D341Med (cell line): ENCODE data around the gene ADNP2.
A peak's percentile ranks its signal among the peaks of the same experiment; 100 is the strongest.

Experiments
- DNase-seq: peaks from one replicate; pipeline ENCODE4 v3.0.0; 2012; ENCODE audit warnings: low spot score

Gene ADNP2

DNA sequence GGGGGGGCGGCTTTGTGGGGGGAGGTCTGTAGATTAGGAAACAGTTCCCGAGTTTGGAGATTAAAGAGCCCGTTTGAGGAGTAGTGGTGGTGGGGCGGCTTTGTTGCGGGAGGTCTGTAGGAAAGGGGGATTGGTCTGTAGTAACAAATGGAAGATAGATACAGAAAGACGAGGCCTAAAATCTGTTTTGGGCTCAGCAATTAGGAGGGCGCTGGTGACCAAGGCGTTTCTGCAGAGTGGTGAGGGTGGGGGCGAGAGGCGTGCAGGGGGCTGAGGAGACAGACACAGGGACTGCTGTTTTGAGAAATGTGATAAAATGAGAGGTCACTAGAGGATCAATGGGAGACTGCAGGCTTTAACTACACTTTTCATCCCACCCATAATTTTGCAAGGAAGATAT, 1.6 kb upstream of the ADNP2 start:
- DNase-seq = no peak

DNA sequence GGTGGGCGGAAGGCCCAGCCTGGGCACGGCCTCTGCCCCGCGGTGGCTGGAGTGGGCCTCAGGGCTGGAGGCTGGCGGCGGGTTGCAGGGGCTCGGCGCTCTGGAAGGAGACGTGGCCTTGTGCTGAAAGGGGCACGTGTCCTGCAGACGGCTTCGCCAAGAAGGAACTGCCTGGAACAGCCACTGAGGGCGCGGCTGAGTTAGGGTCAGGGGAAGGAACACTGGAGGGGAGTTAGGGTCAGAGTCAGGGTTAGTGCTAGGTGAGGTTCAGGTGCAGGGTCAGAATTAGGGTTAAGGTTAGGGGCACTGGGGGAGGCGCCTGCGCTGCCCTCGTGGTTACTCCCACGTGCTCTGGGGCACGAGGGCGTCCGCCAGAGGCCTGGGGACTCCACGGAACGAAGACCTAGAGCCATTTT, 933 bp upstream of the ADNP2 start:
- DNase-seq = no peak

DNA sequence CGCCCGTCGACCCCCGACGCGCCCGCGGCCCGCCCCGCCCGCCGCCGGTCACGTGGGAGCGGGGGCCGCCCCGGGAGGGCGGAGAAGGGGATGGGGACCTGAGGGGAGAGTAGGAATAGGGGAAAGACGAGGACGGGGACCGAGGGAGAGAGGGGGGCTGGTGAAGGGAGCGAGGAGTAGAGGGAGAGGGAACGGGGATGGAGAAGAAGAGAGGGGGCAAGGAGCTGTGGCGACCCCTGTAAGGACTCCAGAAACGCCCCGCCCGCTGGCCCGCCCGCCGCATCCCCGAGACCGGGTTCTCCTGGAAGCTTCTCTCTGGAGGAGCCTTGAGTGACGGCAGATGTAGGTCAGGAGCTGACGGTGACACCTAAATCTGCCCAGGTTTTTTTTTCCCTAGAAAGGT, 615 bp downstream of the ADNP2 start:
- peak; percentile 89 for DNase-seq

DNA sequence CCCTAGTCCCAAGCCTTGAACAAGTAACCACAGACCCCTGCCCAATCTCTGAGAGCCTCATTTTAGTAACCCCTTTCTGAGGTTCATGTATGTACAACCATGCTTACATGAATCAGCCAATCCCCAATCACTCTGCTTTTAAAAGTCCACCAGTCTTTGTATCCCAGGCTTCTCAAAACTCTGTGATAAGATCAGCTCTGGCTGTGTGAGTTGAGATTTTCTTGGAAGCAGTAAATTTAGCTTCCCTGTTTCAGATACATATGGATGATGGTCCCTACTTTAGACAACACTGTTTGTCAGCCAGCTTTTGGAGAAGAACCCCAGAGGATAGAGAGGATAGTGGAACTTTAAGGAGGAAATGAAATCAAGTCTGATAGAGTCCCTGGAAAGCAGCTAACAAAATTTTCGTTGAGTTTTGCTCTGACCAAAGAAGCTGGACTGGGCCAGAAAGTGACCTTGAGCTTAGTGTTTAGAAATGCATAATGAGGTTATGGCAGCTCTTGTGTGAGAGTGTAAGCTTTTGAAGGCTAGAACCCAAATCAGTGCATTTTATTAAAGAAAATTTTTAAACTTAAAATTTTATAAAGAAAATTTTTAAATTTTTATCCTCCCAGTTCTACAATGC, 3.7 kb downstream of the ADNP2 start:
- no peak for DNase-seq

GRCh38 chr18:80115035-80115434, 6.0 kb downstream of the ADNP2 start:
- no peak for DNase-seq

- peak; percentile 62 for DNase-seq
Observed at GRCh38 chr18:80119111-80119510, 10.0 kb downstream of the ADNP2 start.

- no peak for DNase-seq
Observed at GRCh38 chr18:80120932-80121331, 11.9 kb downstream of the ADNP2 start.

DNA sequence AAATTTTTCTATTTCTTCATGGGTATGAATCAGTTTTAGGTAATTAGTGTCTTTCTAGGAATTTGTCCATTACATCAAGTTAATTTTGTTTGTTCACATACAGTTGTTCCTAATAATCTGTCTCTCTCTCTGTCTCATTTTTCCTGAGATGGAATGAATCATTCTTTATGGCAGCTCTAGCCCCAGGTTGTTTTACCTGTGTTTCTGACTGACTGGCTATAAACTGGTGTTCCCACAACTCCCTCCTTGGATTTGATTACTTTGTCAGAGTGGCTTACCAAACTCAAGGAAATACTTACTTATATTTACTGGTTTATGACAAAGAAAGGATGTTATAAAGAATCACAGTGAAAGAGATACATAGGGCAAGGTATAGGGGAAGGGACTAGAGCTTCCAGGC, 15.1 kb downstream of the ADNP2 start:
- no peak for DNase-seq

DNA sequence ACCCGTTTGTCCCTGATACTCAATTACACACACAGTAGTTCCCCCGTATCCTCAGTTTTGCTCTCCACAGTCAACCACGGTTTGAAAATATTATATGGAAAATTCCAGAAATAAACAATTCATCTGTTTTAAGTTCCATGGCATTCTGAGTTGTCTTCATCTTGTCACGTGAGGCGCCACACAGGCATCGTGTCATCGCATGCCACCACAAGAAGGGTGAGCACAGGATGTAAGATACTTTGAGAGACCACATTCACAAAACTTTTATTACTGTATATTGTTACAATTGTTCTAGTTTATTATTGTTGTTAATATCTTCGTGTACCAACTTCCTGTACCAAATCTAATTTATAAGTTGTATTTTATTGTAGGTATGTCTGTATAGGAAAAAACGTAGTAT, 17.7 kb downstream of the ADNP2 start:
- DNase-seq = no peak

- DNase-seq = no peak
Observed at GRCh38 chr18:80127635-80128034, 18.6 kb downstream of the ADNP2 start.

GRCh38 chr18:80129672-80130367, 20.8 kb downstream of the ADNP2 start:
- no peak for DNase-seq

- DNase-seq = no peak
Observed at GRCh38 chr18:80130555-80130954, 21.5 kb downstream of the ADNP2 start.

DNA sequence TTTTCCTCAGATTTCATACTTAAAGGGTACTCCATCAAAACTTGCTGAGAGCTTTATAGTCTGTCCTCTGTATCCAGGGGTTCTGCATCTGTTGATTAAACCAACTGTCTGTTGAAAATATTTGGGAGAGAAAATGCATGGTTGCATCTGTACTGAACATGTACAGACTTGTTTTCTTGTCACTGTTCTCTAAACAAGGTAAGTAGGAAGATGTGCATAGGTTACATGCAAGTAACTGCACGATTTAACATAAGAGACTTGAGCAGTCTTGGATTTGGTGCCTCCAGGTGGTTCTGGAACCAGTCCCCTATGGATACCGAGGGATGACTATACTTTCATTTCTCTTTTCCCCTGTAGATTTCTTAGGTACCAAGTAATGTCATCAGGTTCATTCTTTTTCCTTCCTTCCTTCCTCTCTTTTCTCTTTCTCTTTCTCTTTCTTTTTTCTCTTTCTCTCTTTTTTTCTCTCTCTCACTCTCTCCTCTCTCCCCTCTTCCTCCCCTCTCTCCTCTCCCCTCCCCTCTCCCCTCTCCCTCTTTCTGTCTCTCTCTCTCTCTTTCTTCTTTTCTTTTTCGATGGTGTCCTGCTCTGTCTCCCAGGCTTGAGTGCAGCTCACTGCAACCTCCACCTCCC, 23.2 kb downstream of the ADNP2 start:
- DNase-seq = no peak

- DNase-seq = no peak
Observed at GRCh38 chr18:80133124-80133523, 24.1 kb downstream of the ADNP2 start.

- no peak for DNase-seq
Observed at GRCh38 chr18:80135136-80135535, 26.1 kb downstream of the ADNP2 start.

GRCh38 chr18:80136679-80137078, 27.6 kb downstream of the ADNP2 start:
- DNase-seq = no peak

DNA sequence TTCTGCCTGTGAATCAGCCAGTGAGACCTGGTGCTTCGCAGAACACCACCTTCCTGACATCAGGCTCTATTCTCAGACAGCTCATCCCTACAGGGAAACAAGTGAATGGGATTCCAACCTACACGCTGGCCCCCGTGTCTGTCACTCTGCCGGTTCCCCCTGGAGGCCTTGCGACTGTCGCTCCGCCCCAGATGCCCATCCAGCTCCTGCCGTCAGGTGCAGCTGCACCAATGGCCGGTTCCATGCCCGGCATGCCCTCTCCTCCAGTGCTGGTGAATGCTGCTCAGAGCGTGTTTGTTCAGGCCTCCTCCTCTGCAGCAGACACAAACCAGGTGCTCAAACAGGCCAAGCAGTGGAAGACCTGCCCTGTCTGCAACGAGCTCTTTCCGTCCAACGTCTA, 28.1 kb downstream of the ADNP2 start:
- no peak for DNase-seq

- DNase-seq = no peak
Observed at GRCh38 chr18:80137976-80138375, 28.9 kb downstream of the ADNP2 start.

- DNase-seq = no peak
Observed at GRCh38 chr18:80140455-80140985, 31.5 kb downstream of the ADNP2 start.

DNA sequence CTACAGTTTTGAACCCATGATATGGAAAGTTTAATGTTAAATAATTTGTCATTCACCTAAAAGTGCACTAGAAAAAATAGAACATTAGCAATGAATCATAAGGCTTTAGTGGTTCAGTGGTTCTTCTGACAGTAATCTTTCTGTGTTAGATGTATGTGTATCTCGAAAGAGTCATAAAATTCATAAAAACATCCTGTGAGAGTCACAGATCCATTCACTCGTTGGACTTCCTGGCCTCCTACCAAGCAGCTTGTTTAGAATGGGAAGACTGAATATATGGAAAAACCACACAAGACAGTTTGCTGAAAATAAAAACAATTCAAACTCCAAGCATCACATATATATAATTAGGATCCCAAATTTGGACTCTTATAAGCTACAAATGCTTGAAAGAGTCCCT, 34.8 kb downstream of the ADNP2 start:
- no peak for DNase-seq

DNA sequence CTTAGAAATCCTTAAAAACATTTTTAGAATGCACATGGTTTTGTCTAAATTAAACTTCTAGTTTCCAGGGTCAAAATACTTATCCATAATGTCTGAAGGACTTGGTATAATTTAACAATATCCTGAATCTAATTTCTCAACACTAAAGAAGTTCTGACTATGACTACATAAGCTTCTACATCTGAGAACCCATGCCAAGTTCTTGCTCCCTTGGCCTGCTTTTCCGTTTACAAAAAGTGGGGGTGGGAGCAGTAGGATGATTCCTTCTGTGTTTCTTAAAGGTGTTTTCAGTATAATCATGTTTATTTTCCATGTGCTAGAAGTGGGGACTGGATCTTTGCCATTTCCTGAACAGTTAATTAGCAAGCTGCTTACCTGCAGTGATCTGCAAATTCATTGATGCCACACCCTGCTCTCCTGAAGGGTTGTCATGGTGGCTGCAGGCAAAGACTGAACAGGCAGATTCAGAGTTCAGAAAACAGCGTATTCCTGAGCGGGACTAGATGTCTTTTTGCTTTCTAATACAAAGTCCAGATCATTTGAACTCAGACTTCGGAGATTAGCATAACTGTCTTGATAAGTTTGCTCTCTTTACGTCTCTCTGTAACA, 36.2 kb downstream of the ADNP2 start:
- no peak for DNase-seq

GRCh38 chr18:80147037-80147417, 38.0 kb downstream of the ADNP2 start:
- DNase-seq = no peak
